Stimulated activated memory B cell treated with anti-CD40 and anti-IgM and Interleukin-4, amounts not matched to agents 10 μg/mL and 1 μg/mL and 100 μg/mL, for 72 hours (primary cell): ENCODE measurements around the gene OR2L5.

Experiments
- ATAC-seq: fragments of 150-1000 bp; cut with Tn5 transposase; 2 replicates; pipeline ENCODE4 v1.10.0; 2021
- H3K27ac Mint-ChIP-seq: one replicate; pipeline ENCODE4 v1.8.0; 2022; ENCODE audit warnings: mild to moderate bottlenecking, mixed read lengths
- H3K27me3 Mint-ChIP-seq: one replicate; pipeline ENCODE4 v1.8.0; 2022; ENCODE audit warnings: mixed read lengths
- H3K36me3 Mint-ChIP-seq: one replicate; pipeline ENCODE4 v1.8.0; 2022; ENCODE audit warnings: mixed read lengths
- H3K4me1 Mint-ChIP-seq: one replicate; pipeline ENCODE4 v1.8.0; 2022; ENCODE audit warnings: mixed read lengths
- H3K4me3 Mint-ChIP-seq: one replicate; pipeline ENCODE4 v1.8.0; 2022; ENCODE audit warnings: mild to moderate bottlenecking, moderate library complexity, mixed read lengths
- H3K9me3 Mint-ChIP-seq: one replicate; pipeline ENCODE4 v1.8.0; 2022; ENCODE audit warnings: mixed read lengths

OR2L5 gene, protein sequence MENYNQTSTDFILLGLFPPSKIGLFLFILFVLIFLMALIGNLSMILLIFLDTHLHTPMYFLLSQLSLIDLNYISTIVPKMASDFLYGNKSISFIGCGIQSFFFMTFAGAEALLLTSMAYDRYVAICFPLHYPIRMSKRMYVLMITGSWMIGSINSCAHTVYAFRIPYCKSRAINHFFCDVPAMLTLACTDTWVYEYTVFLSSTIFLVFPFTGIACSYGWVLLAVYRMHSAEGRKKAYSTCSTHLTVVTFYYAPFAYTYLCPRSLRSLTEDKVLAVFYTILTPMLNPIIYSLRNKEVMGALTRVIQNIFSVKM

DNA sequence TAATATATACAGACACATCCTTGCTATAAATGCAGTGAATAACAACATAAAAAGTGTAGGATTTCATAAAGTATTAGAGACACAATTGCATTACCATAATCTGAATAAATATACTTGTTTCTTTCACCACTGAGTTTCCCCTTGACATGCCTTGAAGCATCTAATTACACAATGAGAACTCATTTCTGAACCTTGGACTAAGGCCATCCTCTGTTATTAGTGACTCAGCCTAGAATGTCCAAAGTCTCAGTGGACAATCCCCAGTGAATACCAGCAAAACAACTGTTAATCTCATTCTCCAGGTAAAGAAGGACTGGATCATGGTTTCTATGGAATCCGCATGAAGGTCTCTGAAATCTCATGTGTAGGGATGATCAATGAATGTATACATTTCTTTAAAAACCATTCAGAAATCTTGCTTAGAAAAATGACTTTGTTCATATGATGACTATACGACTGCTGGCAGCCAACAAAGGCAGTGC lies at the start of gene OR2L5:
TSS of gene OR2L5 (plus strand) at position 432 of the 482 bp plus-strand sequence. CDS start 8,288 bp downstream, outside the sequence.
- no peak within 1 kb of the TSS for H3K27ac Mint-ChIP-seq
- no peaks in the 10 kb centered on the region for H3K4me1 Mint-ChIP-seq
- no peak for ATAC-seq
- peaks cover 21% of the 10 kb centered on the region for H3K9me3 Mint-ChIP-seq
- no peaks in the 10 kb centered on the region for H3K27me3 Mint-ChIP-seq
- no peak within 1 kb of the TSS for H3K4me3 Mint-ChIP-seq
- H3K36me3 Mint-ChIP-seq, result no peaks in the 10 kb centered on the region

GRCh38 chr1:247964933-247965332 lies 48.5 kb upstream of the OR2L5 start, which contains the start of gene OR2AK2:
OR2AK2 (plus strand) TSS chr1:247965233; CDS start chr1:247965377, 144 bp downstream.
- Mint-ChIP-seq H3K4me3 (no peak within 1 kb of the TSS), H3K27me3 (no peaks in the 10 kb centered on the region), H3K27ac (no peak within 1 kb of the TSS), H3K9me3 (peaks cover 8% of the 10 kb centered on the region), H3K4me1 (peaks cover 26% of the 10 kb centered on the region), H3K36me3 (no peaks in the 10 kb centered on the region)
- ATAC-seq, result no peak

DNA sequence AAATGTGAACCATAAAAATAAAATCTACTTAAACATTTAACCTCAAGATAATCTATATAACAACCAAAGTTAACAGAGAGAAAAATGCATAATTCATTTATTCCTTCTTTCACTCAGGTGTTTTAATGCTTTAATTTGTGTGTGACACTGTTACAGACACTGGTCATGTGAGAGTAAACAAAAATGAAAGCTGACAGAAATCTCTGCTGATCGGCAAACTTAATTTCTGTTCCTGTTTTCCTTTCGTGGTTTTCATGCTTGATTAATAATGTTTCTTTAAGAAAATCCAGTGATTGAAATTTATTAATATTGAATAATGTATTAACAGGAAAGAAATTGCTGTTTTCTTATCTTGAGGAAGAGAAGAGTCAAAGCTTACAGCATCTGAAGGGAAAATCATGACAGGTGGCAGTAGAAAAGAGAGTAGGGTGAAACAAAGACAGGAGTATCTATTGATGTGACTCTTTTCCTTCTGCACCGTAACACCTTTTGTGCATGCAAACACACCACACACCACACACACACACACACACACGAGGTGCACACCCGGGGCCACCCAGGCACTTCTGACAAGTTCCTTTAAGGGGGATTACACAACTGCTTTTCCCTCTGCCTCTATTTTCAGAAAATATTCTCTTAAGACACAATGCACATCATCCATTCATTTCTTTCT lies 46.8 kb upstream of the OR2L5 start:
- Mint-ChIP-seq H3K27ac (no peak overlapping the region), H3K4me1 (peaks cover 26% of the 10 kb centered on the region), H3K36me3 (no peaks in the 10 kb centered on the region), H3K4me3 (peak overlapping the region; percentile 62), H3K27me3 (no peaks in the 10 kb centered on the region), H3K9me3 (peaks cover 5% of the 10 kb centered on the region)
- no peak for ATAC-seq

- H3K9me3 Mint-ChIP-seq, result peaks cover 3% of the 10 kb centered on the region
- H3K36me3 Mint-ChIP-seq, result no peaks in the 10 kb centered on the region
- no peaks in the 10 kb centered on the region for H3K4me1 Mint-ChIP-seq
- H3K27ac Mint-ChIP-seq, result no peak overlapping the region
- no peaks in the 10 kb centered on the region for H3K27me3 Mint-ChIP-seq
- ATAC-seq, result no peak
- no peak overlapping the region for H3K4me3 Mint-ChIP-seq
These were observed 20.5 kb upstream of the OR2L5 start for GRCh38 chr1:247992986-247993385.

- Mint-ChIP-seq H3K9me3 (peaks cover 3% of the 10 kb centered on the region), H3K27me3 (no peaks in the 10 kb centered on the region), H3K27ac (no peak overlapping the region), H3K4me3 (no peak overlapping the region), H3K36me3 (no peaks in the 10 kb centered on the region), H3K4me1 (no peaks in the 10 kb centered on the region)
- no peak for ATAC-seq
These were observed 14.6 kb upstream of the OR2L5 start for GRCh38 chr1:247998811-247999210.

GRCh38 chr1:248000169-248000568 lies 13.3 kb upstream of the OR2L5 start:
- Mint-ChIP-seq H3K9me3 (peaks cover 3% of the 10 kb centered on the region), H3K4me1 (no peaks in the 10 kb centered on the region), H3K27ac (no peak overlapping the region), H3K36me3 (no peaks in the 10 kb centered on the region), H3K4me3 (no peak overlapping the region), H3K27me3 (no peaks in the 10 kb centered on the region)
- no peak for ATAC-seq

DNA sequence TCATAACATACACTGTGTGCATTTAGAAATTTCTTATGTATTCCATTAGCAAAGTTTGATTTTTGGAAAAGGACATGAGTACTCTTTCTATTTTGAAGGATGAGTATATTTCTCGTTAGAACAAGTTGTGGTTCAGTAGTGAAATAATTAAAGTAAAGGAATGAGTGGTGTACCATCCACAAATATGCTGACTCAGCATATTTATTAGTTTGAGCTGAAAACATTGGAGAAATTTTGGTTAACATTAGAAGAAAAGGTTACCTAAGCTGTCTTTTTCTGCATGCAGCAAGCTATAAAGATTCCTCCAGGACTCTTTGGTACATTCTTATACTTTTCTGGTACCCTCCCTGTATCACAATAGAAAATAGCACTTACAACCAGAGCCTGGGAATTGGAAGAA lies 5.7 kb upstream of the OR2L5 start:
- Mint-ChIP-seq H3K9me3 (peaks cover 24% of the 10 kb centered on the region), H3K36me3 (no peaks in the 10 kb centered on the region)

GRCh38 chr1:248009681-248010080 lies 3.8 kb upstream of the OR2L5 start:
- Mint-ChIP-seq H3K9me3 (peaks cover 21% of the 10 kb centered on the region), H3K36me3 (no peaks in the 10 kb centered on the region), H3K4me1 (no peaks in the 10 kb centered on the region), H3K4me3 (no peak overlapping the region), H3K27ac (no peak overlapping the region), H3K27me3 (no peaks in the 10 kb centered on the region)
- no peak for ATAC-seq

More for the DNA sequence above, 5.7 kb upstream of the OR2L5 start:
- no peak for ATAC-seq
- H3K27me3 Mint-ChIP-seq, result no peaks in the 10 kb centered on the region
- no peak overlapping the region for H3K27ac Mint-ChIP-seq
- H3K4me3 Mint-ChIP-seq, result no peak overlapping the region
- H3K4me1 Mint-ChIP-seq, result no peaks in the 10 kb centered on the region

GRCh38 chr1:248015803-248016202 lies 2.3 kb downstream of the OR2L5 start:
- Mint-ChIP-seq H3K9me3 (peaks cover 4% of the 10 kb centered on the region), H3K4me1 (no peaks in the 10 kb centered on the region), H3K27me3 (no peaks in the 10 kb centered on the region), H3K27ac (no peak overlapping the region), H3K36me3 (no peaks in the 10 kb centered on the region), H3K4me3 (no peak overlapping the region)
- ATAC-seq, result no peak

- Mint-ChIP-seq H3K9me3 (peaks cover 10% of the 10 kb centered on the region), H3K27ac (no peak within 1 kb of the TSS), H3K4me1 (no peaks in the 10 kb centered on the region), H3K36me3 (no peaks in the 10 kb centered on the region), H3K4me3 (no peak within 1 kb of the TSS), H3K27me3 (no peaks in the 10 kb centered on the region)
- ATAC-seq, result no peak
These were observed 16.3 kb downstream of the OR2L5 start, which contains the start of gene OR2L2 for GRCh38 chr1:248029770-248030169. OR2L2 (plus strand) TSS chr1:248030070; CDS start chr1:248038268, 8,198 bp downstream.

GRCh38 chr1:248045209-248045608 lies 31.7 kb downstream of the OR2L5 start:
- peaks cover 14% of the 10 kb centered on the region for H3K9me3 Mint-ChIP-seq
- no peaks in the 10 kb centered on the region for H3K27me3 Mint-ChIP-seq
- no peak overlapping the region for H3K27ac Mint-ChIP-seq
- no peak for ATAC-seq
- no peaks in the 10 kb centered on the region for H3K4me1 Mint-ChIP-seq
- no peaks in the 10 kb centered on the region for H3K36me3 Mint-ChIP-seq
- no peak overlapping the region for H3K4me3 Mint-ChIP-seq

DNA sequence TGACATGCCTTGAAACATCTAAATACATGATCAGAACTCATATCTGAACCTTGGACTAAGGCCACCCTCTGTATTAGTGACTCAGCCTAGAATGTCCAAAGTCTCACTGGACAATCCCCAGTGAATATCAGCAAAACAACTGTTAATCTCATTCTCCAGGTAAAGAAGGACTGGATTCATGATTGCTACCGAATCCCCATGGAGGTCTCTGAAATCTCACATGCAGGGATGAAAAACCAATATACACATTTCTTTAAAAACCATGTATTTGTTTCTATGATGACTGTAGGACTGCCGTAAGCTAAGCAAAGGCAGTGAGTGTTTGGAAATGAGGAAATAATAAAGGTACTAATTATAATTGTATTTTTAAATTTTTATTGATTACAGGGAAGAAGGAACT lies 33.1 kb downstream of the OR2L5 start, which contains the start of gene OR2L3:
TSS of gene OR2L3 (plus strand) at position 301 of the 400 bp plus-strand sequence. CDS start 13,846 bp downstream, outside the sequence.
- Mint-ChIP-seq H3K27me3 (no peaks in the 10 kb centered on the region), H3K9me3 (peaks cover 9% of the 10 kb centered on the region), H3K36me3 (no peaks in the 10 kb centered on the region), H3K4me3 (no peak within 1 kb of the TSS), H3K4me1 (no peaks in the 10 kb centered on the region), H3K27ac (no peak within 1 kb of the TSS)
- no peak for ATAC-seq

DNA sequence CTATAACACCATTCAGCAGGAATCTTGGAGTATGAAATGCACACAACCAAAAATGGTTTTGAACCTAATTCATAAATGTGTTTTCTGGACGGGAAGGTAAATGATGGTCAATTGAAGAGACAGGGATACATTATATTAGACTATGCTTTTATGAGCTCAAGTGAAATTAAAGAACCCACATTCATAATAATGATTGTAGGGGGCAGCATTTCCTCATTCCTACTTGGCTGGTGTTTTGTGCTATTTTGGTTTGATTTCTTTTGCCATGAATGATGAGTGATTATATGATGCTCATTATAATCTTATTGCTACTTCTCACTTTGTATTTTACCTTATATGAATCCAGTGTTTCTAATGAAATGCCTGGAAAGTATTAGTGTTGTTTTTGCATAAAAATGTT lies 33.5 kb downstream of the OR2L5 start:
- Mint-ChIP-seq H3K4me1 (no peaks in the 10 kb centered on the region), H3K4me3 (no peak overlapping the region), H3K27ac (no peak overlapping the region), H3K9me3 (peaks cover 9% of the 10 kb centered on the region), H3K27me3 (no peaks in the 10 kb centered on the region), H3K36me3 (no peaks in the 10 kb centered on the region)
- no peak for ATAC-seq

DNA sequence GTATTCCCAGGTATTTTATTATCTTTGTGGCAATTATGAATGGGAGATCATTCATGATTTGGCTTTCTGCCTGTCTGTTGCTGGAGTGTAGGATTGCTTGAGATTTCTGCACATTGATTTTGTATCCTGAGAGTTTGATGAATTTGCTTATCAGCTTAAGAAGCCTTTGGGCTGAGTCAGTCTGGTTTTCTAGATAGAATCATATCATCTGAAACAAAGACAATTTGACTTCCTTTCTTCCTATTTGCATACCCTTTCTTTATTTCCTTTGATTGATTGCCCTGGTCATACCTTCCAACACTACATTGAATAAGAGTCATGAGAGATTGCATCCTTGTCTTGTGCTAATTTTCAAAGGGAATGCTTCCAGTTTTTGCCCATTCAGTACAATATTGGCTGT lies 41.2 kb downstream of the OR2L5 start:
- no peaks in the 10 kb centered on the region for H3K36me3 Mint-ChIP-seq
- H3K27ac Mint-ChIP-seq, result no peak overlapping the region
- no peaks in the 10 kb centered on the region for H3K27me3 Mint-ChIP-seq
- no peak overlapping the region for H3K4me3 Mint-ChIP-seq
- peaks cover 6% of the 10 kb centered on the region for H3K9me3 Mint-ChIP-seq
- ATAC-seq, result no peak
- H3K4me1 Mint-ChIP-seq, result no peaks in the 10 kb centered on the region

- H3K27me3 Mint-ChIP-seq, result no peaks in the 10 kb centered on the region
- H3K27ac Mint-ChIP-seq, result no peak overlapping the region
- H3K9me3 Mint-ChIP-seq, result peaks cover 6% of the 10 kb centered on the region
- no peak for ATAC-seq
- H3K4me1 Mint-ChIP-seq, result no peaks in the 10 kb centered on the region
- no peaks in the 10 kb centered on the region for H3K36me3 Mint-ChIP-seq
- H3K4me3 Mint-ChIP-seq, result no peak overlapping the region
These were observed 41.8 kb downstream of the OR2L5 start for GRCh38 chr1:248055261-248055660.

DNA sequence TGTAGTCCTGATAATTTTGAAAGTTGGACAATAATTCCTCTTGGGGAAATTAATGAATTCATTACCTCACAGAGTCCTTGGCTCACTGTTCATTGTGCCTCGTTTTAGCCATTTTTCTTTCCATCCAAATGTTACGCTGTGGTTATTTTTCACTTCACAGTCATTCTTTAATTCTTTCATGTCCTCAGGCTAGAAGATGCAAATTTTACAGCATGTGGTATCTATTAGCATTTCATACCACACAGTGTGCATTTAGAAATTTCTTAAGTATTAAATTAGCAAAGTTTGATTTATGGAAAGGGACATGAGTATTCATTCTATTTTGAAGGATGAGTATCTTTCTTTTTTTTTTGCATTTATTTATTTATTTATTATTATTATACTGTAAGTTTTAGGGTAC lies 51.6 kb downstream of the OR2L5 start:
- Mint-ChIP-seq H3K9me3 (peaks cover 3% of the 10 kb centered on the region), H3K4me3 (no peak overlapping the region), H3K36me3 (no peaks in the 10 kb centered on the region), H3K27me3 (peaks cover 11% of the 10 kb centered on the region), H3K27ac (no peak overlapping the region), H3K4me1 (no peaks in the 10 kb centered on the region)
- no peak for ATAC-seq
